Gastrocnemius medialis (tissue), 4 donors: ENCODE results near the gene CORO2B.

ENCODE experiments used
- POLR2A ChIP-seq, 2 donors: fragments of 450-650 bp; IDR thresholded peaks; one replicate each; pipeline ENCODE4 v1.6.1; 2017; ENCODE audit warnings: antibody characterized with exemption in 2 of 2, mild to moderate bottlenecking in 2 of 2, moderate library complexity in 2 of 2
- TF ChIP-seq, protein P1 (sequence below), 5 experiments: fragments of 450-650 bp in 3 of 5; fragments of 200-600 bp in 2 of 5; sonication (generic) in 2 of 5; IDR thresholded peaks in 4 of 5; conservative IDR thresholded peaks in 1 of 5; 1 replicate in 4 of 5; 2 replicates in 1 of 5; pipeline ENCODE4 v1.5.1; 2016 to 2019; ENCODE audit warnings: antibody characterized with exemption in 5 of 5, mild to moderate bottlenecking in 3 of 5, moderate library complexity in 3 of 5

GRCh38 chr15:68672251-68672650, 93.5 kb downstream of the CORO2B start:
- no peak for TF ChIP-seq POLR2A (IDR thresholded peaks at IDR 0.05)
- TF ChIP-seq, protein P1, sequence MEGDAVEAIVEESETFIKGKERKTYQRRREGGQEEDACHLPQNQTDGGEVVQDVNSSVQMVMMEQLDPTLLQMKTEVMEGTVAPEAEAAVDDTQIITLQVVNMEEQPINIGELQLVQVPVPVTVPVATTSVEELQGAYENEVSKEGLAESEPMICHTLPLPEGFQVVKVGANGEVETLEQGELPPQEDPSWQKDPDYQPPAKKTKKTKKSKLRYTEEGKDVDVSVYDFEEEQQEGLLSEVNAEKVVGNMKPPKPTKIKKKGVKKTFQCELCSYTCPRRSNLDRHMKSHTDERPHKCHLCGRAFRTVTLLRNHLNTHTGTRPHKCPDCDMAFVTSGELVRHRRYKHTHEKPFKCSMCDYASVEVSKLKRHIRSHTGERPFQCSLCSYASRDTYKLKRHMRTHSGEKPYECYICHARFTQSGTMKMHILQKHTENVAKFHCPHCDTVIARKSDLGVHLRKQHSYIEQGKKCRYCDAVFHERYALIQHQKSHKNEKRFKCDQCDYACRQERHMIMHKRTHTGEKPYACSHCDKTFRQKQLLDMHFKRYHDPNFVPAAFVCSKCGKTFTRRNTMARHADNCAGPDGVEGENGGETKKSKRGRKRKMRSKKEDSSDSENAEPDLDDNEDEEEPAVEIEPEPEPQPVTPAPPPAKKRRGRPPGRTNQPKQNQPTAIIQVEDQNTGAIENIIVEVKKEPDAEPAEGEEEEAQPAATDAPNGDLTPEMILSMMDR (IDR thresholded peaks at IDR 0.05 in 4 of 5, conservative IDR thresholded peaks at IDR 0.05 in 1 of 5) = no peak
